MCF 10A (cell line): ENCODE data around the gene SIRPA. TPM values are rescaled to one million over a fixed set of nuclear protein-coding genes. Genes with fewer than 3 reads are reported as not detected.
A peak's percentile ranks its signal among the peaks of the same experiment; 100 is the strongest.

Experiments used
- BruUV-seq: library from RNA; stranded (reverse); fragments of 400-500 nt; replicated peaks from 2 replicates; lab custom pipeline; 2021; lab: Mats Ljungman, UMichigan
- CTCF ChIA-PET: fragments of 300-600 bp; sonication (Branson Sonifier 250); formaldehyde crosslinking; extraction: SDS; loops from one replicate; lab custom pipeline; 2021; ENCODE audit warnings: antibody characterized with exemption, inconsistent platforms; lab: Yijun Ruan, JAX
- POLR2A ChIA-PET: fragments of 300-600, 350-650 bp; sonication (Branson Sonifier 250); formaldehyde crosslinking; extraction: SDS; loops from one replicate; lab custom pipeline; 2020; ENCODE audit warnings: antibody characterized with exemption, inconsistent platforms; lab: Yijun Ruan, JAX
- DNase-seq: peaks from one replicate; pipeline ENCODE4 v3.0.0-alpha.2; 2018; ENCODE audit not compliant: unreplicated experiment
- H3K27ac Mint-ChIP-seq: one replicate; pipeline ENCODE4 v1.8.0; 2022; ENCODE audit warnings: mild to moderate bottlenecking, low read depth, mixed read lengths; ENCODE audit not compliant: unreplicated experiment
- H3K27me3 Mint-ChIP-seq: one replicate; pipeline ENCODE4 v1.8.0; 2022; ENCODE audit warnings: mixed read lengths; ENCODE audit not compliant: insufficient read depth, unreplicated experiment
- H3K36me3 Mint-ChIP-seq: one replicate; pipeline ENCODE4 v1.8.0; 2022; ENCODE audit warnings: mild to moderate bottlenecking, moderate library complexity, mixed read lengths; ENCODE audit not compliant: insufficient read depth, unreplicated experiment
- H3K4me1 Mint-ChIP-seq: one replicate; pipeline ENCODE4 v1.8.0; 2022; ENCODE audit warnings: mixed read lengths; ENCODE audit not compliant: insufficient read depth, unreplicated experiment
- H3K4me3 Mint-ChIP-seq: one replicate; pipeline ENCODE4 v1.8.0; 2022; ENCODE audit warnings: mild to moderate bottlenecking, moderate library complexity, mixed read lengths; ENCODE audit not compliant: unreplicated experiment
- H3K9me3 Mint-ChIP-seq: one replicate; pipeline ENCODE4 v1.8.0; 2022; ENCODE audit warnings: mixed read lengths; ENCODE audit not compliant: unreplicated experiment
- CTCF ChIP-seq: fragments of 200-600 bp; IDR thresholded peaks from one replicate; pipeline ENCODE4 v1.8.0; 2022; ENCODE audit warnings: antibody characterized with exemption, mild to moderate bottlenecking; ENCODE audit not compliant: unreplicated experiment
- intact Hi-C: fragments of 100-400 bp; cut with micrococcal nuclease; formaldehyde crosslinking; loops from 2 replicates; pipeline ENCODE4 v1.14.1; 2022
- total RNA-seq: library from RNA; stranded (reverse); gene quantifications from 2 replicates; pipeline ENCODE4 v1.2.3, GENCODE V29; 2022

SIRPA gene
- total RNA-seq, 1 experiment from 2014 or later, result 18.0 TPM

DNA sequence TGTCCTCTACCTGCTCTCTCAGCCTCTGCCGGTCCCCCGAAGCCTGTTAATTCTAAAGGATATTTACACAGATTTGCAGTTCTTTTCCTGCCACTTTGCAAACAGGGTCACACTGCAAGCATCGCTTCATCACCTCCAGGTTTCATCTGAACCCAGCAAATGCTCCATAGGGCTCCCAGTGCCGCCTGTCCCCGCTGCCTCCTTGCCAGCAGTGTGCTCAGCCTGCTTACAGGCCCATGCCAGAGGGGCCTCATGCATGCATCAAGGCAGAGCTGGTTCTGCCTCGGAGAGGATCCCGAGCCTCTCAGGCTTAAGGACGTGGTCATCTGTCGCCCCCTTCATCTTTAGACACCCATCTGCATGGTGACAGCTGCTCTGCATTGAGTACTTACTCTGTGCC lies 10.5 kb downstream of the SIRPA start:
- TF ChIP-seq CTCF, result no peak
- Mint-ChIP-seq H3K27me3 (no peaks in the 10 kb centered on the region), H3K36me3 (peaks cover 21% of the 10 kb centered on the region), H3K9me3 (no peaks in the 10 kb centered on the region), H3K27ac (no peak overlapping the region), H3K4me1 (peaks cover 22% of the 10 kb centered on the region), H3K4me3 (no peak overlapping the region)
- no peak for DNase-seq
- ChIA-PET POLR2A (no interaction called here), CTCF (interaction anchor here (0.6 kb wide), 1 partner anchor 1600 kb away, joined by 3 read pairs; no protein-coding TSS in a partner anchor)
- no TSS peak for BruUV-seq
- intact Hi-C loops, result no loop called here

GRCh38 chr20:1906361-1907051 lies 11.3 kb downstream of the SIRPA start:
- no TSS peak for BruUV-seq
- H3K36me3 Mint-ChIP-seq, result peaks cover 16% of the 10 kb centered on the region
- no peaks in the 10 kb centered on the region for H3K27me3 Mint-ChIP-seq
- peaks cover 22% of the 10 kb centered on the region for H3K4me1 Mint-ChIP-seq
- intact Hi-C loops, result no loop called here
- POLR2A ChIA-PET, result interaction anchor here (1.2 kb wide), 1 partner anchor 28 kb away, joined by 3 read pairs; no protein-coding TSS in a partner anchor
- peak overlapping the region; percentile 21 for H3K27ac Mint-ChIP-seq
- H3K9me3 Mint-ChIP-seq, result no peaks in the 10 kb centered on the region
- DNase-seq, result no peak
- no peak for TF ChIP-seq CTCF
- no peak overlapping the region for H3K4me3 Mint-ChIP-seq
- CTCF ChIA-PET, result interaction anchor here (0.6 to 1.0 kb wide), 2 partner anchors 19 to 27 kb away, joined by 3 read pairs; no protein-coding TSS in a partner anchor

DNA sequence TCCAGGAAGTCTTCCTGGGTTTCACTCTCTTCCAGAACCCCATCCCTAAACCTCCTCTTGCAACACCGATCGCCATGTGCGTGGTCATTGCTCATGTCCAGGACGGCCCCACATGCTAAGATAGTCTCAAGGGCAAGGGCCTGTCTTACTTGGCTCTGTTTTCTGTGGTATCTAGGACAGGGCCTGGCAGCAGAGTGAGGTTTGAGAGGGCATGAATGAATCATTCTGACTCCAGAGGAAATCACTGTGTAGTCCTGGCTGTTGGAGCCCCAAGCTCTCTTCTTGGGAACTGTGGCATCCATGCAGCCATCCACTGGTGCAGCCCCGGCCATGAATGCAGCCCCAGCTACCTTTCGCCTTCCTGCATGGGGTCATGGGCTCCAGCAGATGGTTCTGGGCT lies 12.4 kb downstream of the SIRPA start:
- POLR2A ChIA-PET, result interaction anchor here (0.6 to 1.2 kb wide), 3 partner anchors 27 to 77 kb away, joined by 3 read pairs; no protein-coding TSS in a partner anchor
- CTCF ChIA-PET, result interaction anchor here (1.0 kb wide), 1 partner anchor 18 kb away, joined by 3 read pairs; no protein-coding TSS in a partner anchor
- peak; percentile 47 for DNase-seq
- no TSS peak for BruUV-seq
- H3K9me3 Mint-ChIP-seq, result no peaks in the 10 kb centered on the region
- no peaks in the 10 kb centered on the region for H3K27me3 Mint-ChIP-seq
- H3K27ac Mint-ChIP-seq, result no peak overlapping the region
- intact Hi-C loops, result no loop called here
- peaks cover 7% of the 10 kb centered on the region for H3K36me3 Mint-ChIP-seq
- H3K4me1 Mint-ChIP-seq, result peaks cover 22% of the 10 kb centered on the region
- no peak overlapping the region for H3K4me3 Mint-ChIP-seq
- no peak for TF ChIP-seq CTCF

GRCh38 chr20:1908191-1908590 lies 13.0 kb downstream of the SIRPA start:
- TF ChIP-seq CTCF, result no peak
- Mint-ChIP-seq H3K27me3 (no peaks in the 10 kb centered on the region), H3K27ac (no peak overlapping the region), H3K36me3 (peaks cover 6% of the 10 kb centered on the region), H3K4me1 (peaks cover 22% of the 10 kb centered on the region), H3K9me3 (no peaks in the 10 kb centered on the region), H3K4me3 (no peak overlapping the region)
- POLR2A ChIA-PET, result no interaction called here
- intact Hi-C loops, result no loop called here
- BruUV-seq, result no TSS peak
- no peak for DNase-seq
- CTCF ChIA-PET, result no interaction called here
